Astrocyte (in vitro differentiated cells and primary cell): ENCODE data around the gene RNASE1.

Source experiments
- EZH2 ChIP-seq: IDR thresholded peaks from 2 replicates; pipeline ENCODE4 v1.6.1; 2012; ENCODE audit warnings: mild to moderate bottlenecking, low read length, inconsistent platforms; ENCODE audit not compliant: insufficient read depth
- TF ChIP-seq, protein P1 (sequence below): IDR thresholded peaks from 2 replicates; pipeline ENCODE4 v1.5.1; 2011; ENCODE audit warnings: low read depth, mild to moderate bottlenecking, inconsistent platforms, low read length, moderate library complexity; ENCODE audit not compliant: insufficient read depth

DNA sequence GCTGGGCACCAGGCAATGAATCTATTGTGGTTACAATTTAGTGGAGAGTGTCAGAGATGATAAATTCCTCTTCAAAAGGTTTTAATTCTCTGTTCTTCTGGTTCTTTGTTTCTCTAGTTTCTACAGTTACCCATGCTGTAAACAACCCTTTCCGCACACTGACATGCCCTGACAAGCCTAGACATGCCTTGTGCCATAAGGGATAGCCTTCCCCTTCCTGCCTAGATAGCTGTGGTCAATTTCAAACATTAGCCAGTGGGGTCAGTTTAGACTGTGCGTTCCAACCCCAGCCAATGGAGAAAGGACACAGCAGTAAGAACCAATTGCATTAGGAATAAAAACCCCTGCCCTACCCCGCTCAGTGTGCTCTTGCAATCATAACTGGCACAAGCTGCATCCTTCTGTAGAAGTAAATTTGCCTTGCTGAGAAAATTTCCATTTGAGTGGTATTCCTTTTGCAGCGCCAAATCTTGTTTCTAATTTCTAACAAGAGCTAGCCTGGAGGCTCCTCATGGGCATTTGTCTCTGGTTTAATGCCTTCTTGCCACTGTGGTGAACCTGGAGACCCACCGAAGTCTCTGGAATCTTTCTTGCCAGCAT is 50.6 kb downstream of the RNASE1 start:
- no peak for TF ChIP-seq EZH2
- TF ChIP-seq, protein P1, sequence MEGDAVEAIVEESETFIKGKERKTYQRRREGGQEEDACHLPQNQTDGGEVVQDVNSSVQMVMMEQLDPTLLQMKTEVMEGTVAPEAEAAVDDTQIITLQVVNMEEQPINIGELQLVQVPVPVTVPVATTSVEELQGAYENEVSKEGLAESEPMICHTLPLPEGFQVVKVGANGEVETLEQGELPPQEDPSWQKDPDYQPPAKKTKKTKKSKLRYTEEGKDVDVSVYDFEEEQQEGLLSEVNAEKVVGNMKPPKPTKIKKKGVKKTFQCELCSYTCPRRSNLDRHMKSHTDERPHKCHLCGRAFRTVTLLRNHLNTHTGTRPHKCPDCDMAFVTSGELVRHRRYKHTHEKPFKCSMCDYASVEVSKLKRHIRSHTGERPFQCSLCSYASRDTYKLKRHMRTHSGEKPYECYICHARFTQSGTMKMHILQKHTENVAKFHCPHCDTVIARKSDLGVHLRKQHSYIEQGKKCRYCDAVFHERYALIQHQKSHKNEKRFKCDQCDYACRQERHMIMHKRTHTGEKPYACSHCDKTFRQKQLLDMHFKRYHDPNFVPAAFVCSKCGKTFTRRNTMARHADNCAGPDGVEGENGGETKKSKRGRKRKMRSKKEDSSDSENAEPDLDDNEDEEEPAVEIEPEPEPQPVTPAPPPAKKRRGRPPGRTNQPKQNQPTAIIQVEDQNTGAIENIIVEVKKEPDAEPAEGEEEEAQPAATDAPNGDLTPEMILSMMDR = no peak
